ENCODE measurements around the gene PCDHGA3. TPM values are rescaled to one million over a fixed set of nuclear protein-coding genes. Genes with fewer than 3 reads are reported as not detected.
"Not testable (repeated sequence)": the region's sequence is repeated elsewhere in the genome, so short reads cannot be mapped to it uniquely, and the experiment has no call there.

The PCDHGA3 gene
- total and polyA plus RNA-seq, 12 donors = 0.27 to 6.2 (median 2.2) TPM

- no peaks in the 10 kb centered on the region for H3K27me3 ChIP-seq
- no peak for TF ChIP-seq POLR2A (IDR thresholded peaks at IDR 0.05)
- TF ChIP-seq, protein P1, sequence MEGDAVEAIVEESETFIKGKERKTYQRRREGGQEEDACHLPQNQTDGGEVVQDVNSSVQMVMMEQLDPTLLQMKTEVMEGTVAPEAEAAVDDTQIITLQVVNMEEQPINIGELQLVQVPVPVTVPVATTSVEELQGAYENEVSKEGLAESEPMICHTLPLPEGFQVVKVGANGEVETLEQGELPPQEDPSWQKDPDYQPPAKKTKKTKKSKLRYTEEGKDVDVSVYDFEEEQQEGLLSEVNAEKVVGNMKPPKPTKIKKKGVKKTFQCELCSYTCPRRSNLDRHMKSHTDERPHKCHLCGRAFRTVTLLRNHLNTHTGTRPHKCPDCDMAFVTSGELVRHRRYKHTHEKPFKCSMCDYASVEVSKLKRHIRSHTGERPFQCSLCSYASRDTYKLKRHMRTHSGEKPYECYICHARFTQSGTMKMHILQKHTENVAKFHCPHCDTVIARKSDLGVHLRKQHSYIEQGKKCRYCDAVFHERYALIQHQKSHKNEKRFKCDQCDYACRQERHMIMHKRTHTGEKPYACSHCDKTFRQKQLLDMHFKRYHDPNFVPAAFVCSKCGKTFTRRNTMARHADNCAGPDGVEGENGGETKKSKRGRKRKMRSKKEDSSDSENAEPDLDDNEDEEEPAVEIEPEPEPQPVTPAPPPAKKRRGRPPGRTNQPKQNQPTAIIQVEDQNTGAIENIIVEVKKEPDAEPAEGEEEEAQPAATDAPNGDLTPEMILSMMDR (IDR thresholded peaks at IDR 0.05) = no peak
- H3K36me3 ChIP-seq (replicated peaks in 1 of 2) = no peaks in the 10 kb centered on the region
- H3K9me3 ChIP-seq (replicated peaks in 1 of 3) = peaks cover 3 to 93% (median 30%) of the 10 kb centered on the region in 3 donors
- no peak overlapping the region for H3K4me3 ChIP-seq
- H3K4me1 ChIP-seq (replicated peaks in 1 of 2) = no peaks in the 10 kb centered on the region
- H3K27ac ChIP-seq = no peak overlapping the region
- intact Hi-C loops (cut with DNase I) = loop anchor here in 1 of 2 donors (5.0 to 10.0 kb wide), 2 partner anchors 51 to 101 kb away; partner anchors contain the start of genes PCDHGA10 and PCDHGB7
- no peak for DNase-seq
These were observed 29.9 kb upstream of the PCDHGA3 start for GRCh38 chr5:141313711-141314110.

DNA sequence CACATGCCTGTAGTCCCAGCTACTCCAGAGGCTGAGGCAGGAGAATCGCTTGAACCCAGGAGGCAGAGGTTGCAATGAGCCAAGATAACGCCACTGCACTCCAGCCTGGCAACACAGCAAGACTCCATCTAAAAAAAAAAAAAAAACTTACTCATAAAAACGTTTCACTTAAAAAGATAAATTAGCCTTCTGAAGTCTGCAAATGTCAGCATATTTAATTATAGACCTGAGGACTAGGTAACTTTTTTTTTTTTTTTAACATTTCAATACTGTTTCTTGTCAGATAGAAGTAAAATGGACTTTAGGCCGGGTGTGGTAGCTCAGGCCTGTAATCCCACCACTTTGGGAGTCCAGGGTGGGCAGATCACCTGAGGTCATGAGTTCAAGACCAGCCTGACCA, 26.7 kb upstream of the PCDHGA3 start:
- H3K4me1 ChIP-seq (replicated peaks in 1 of 2); H3K27ac ChIP-seq; H3K36me3 ChIP-seq (replicated peaks in 1 of 2); DNase-seq; H3K27me3 ChIP-seq: not testable (repeated sequence)
- 78 to 86% (median 82%) methylated on average over 4 of the region's 4 CpGs for WGBS, 4 donors
- Histone ChIP-seq H3K9me3 (replicated peaks in 1 of 3) (peaks cover 11 to 86% (median 38%) of the 10 kb centered on the region in 3 donors), H3K4me3 (peak overlapping the region in 1 of 4 donors; percentile 12)
- intact Hi-C loops (cut with DNase I) = loop anchor here in 1 of 2 donors (10.0 kb wide), 1 partner anchor 98 kb away; the partner anchor contains the start of genes PCDHGA10 and PCDHGB7

- intact Hi-C loops (cut with DNase I) = loop anchor here in 1 of 2 donors (10.0 kb wide), 1 partner anchor 96 kb away; the partner anchor contains the start of genes PCDHGA10 and PCDHGB7
- Histone ChIP-seq H3K36me3 (replicated peaks in 1 of 2) (no peaks in the 10 kb centered on the region), H3K27me3 (no peaks in the 10 kb centered on the region), H3K4me3 (peak overlapping the region in 1 of 4 donors; percentile 72), H3K4me1 (replicated peaks in 1 of 2) (peaks cover 0 to 9% of the 10 kb centered on the region in 2 donors), H3K9me3 (replicated peaks in 1 of 3) (peaks cover 11 to 65% (median 29%) of the 10 kb centered on the region in 3 donors), H3K27ac (no peak overlapping the region)
- 94 to 97% (median 96%) methylated on average over 6 of the region's 6 CpGs for WGBS, 4 donors
- DNase-seq = no peak
- TF ChIP-seq, protein P1 (IDR thresholded peaks at IDR 0.05) = no peak
- no peak for TF ChIP-seq POLR2A (IDR thresholded peaks at IDR 0.05)
These were observed 24.4 kb upstream of the PCDHGA3 start for GRCh38 chr5:141319202-141319601.

- Histone ChIP-seq H3K27me3 (no peaks in the 10 kb centered on the region), H3K9me3 (replicated peaks in 1 of 3) (peaks cover 11 to 60% (median 25%) of the 10 kb centered on the region in 3 donors), H3K4me3 (peak overlapping the region in 1 of 4 donors; percentile 72), H3K4me1 (replicated peaks in 1 of 2) (peaks cover 0 to 9% of the 10 kb centered on the region in 2 donors), H3K36me3 (replicated peaks in 1 of 2) (no peaks in the 10 kb centered on the region), H3K27ac (no peak overlapping the region)
- no peak for DNase-seq
- intact Hi-C loops (cut with DNase I) = loop anchor here in 1 of 2 donors (10.0 kb wide), 1 partner anchor 95 kb away; the partner anchor contains the start of genes PCDHGA10 and PCDHGB7
- TF ChIP-seq, protein P1 (IDR thresholded peaks at IDR 0.05) = no peak
- TF ChIP-seq POLR2A (IDR thresholded peaks at IDR 0.05) = no peak
- WGBS, 4 donors = 66 to 76% (median 72%) methylated on average over 5 of the region's 5 CpGs
These were observed 23.9 kb upstream of the PCDHGA3 start for GRCh38 chr5:141319699-141320098.
